HG02571 (cell line): ENCODE results near the gene NID2.
A peak's percentile ranks its signal among the peaks of the same experiment; 100 is the strongest.

Experiments used
- ATAC-seq: cut with Tn5 transposase; IDR thresholded peaks from one replicate; pipeline ENCODE4 v1.9.1; 2021; ENCODE audit warnings: mild to moderate bottlenecking, moderate library complexity; ENCODE audit not compliant: unreplicated experiment

NID2 gene

GRCh38 chr14:52026901-52027300 lies 42.0 kb downstream of the NID2 start:
- ATAC-seq = no peak

DNA sequence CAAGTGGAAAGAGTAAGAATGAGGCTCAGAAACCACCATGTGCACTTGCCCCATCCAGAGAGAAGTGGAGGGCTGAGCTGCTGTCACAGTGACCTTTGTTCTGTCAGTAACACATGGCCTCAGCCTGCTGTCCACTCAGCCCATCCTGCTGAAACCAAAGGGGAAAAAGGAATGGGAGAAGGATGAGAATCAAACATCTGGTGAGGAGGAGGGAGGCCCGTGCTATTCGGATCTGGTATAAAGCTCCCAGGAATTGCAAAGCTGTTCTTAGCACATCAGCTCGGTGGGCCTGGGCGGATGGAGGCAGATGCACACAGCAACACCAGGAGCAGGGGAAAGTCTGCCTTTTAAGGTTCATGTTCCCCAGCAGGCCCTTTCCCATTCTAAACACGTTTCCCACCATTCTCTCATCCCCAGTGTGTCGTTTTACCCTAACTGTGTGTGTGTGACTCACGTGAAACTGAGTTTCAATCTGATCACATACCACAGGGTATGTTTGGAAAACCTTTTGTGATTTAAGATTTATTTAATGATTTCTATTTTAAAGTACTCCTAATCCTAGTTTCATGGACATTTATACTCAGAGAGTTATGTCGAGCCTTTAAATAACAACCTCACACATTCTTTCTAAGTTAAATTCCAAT lies 42.7 kb downstream of the NID2 start:
- no peak for ATAC-seq

DNA sequence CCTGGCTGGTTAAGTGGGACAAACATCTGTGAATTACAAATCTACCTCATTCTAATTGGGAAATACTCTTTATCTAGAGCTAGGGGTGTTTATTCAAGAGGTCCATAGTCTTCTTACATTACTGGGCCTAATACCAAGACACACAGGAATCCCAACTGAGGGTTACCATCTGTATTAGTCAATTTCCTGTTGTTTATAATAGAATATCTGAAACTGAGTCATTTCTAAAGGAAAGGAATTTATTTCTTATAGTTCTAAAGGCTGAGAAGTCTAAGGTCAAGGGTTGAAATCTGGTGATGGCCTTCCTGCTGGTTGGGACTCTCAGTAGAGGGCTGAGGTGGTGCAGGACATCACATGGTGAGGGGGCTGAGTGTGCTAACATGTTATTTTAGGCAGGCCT lies 43.5 kb downstream of the NID2 start:
- no peak for ATAC-seq

GRCh38 chr14:52023518-52023917 lies 45.3 kb downstream of the NID2 start:
- ATAC-seq = no peak

GRCh38 chr14:52021957-52022600 lies 46.8 kb downstream of the NID2 start:
- ATAC-seq = peak; percentile 59

DNA sequence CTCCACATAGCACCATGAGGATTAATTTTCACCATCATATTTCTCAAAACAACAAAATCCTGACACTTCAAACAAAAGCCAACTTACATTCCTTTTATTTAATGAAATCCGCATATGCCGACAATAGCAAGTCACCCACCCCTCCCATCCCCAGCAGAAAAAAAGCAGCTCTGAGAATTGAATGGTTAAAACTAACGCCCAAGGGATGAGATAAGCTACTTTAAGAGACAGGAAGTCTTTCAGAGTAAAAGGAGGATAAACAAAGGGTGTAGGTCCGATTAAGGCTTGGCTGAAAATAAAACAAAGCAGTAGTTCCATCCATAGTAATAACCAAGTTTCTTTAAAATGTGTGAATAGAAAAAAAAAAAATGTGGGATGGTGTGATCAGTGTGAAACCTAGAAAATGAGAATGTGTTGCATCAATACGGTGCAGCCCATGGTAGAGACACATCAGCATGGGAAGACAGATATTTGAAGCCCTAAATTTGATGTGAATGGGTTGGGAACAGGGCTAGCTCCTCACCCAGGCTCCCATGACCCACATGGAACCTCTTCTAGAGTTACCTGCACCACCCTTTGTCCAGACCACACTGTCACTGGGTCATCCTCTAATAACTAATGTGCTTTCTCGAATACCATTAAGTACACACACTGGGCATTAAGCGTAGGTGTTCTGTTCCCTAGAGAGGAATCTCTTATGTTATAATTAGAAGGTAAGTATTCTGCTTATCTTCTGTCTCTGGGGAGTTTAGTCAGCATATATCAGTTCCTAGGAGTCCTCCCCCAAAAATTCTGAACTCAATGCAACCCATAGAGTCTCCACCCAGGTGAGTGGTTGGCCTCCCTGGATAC lies 47.8 kb downstream of the NID2 start:
- no peak for ATAC-seq

- no peak for ATAC-seq
These were observed 48.6 kb downstream of the NID2 start for GRCh38 chr14:52020161-52020714.

GRCh38 chr14:52018970-52019369 lies 49.9 kb downstream of the NID2 start:
- no peak for ATAC-seq

GRCh38 chr14:52018252-52018651 lies 50.6 kb downstream of the NID2 start:
- ATAC-seq = no peak

DNA sequence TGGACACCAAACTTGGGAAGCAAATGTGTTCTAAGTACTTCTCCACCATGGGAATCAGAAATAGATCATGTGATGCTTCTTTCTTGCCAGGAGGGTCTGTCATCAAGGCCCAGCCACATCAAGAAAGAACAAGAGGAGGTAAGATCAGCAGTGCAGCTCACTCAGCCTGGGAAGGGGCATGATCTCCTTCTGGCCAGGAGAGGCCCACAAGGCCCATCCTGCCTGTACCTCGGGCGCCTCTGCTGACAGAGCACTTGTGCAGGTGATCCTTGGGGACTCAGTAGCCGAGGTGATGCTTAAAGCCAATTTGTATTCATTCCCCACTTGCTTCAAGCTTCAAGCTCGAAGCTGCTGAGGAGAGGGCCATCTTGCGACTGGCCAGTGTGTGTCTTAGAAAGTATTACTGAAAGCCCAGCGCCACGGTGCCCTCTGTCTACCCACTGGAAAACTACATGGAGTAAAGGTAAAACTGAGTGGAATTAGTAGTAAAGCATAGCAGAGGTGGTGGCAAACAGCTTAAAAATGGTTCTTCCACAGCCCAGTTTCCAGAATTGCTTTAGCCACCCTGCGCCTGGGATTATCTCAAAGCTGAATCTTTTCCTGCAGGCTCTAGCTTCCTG lies 53.3 kb downstream of the NID2 start:
- ATAC-seq = no peak

GRCh38 chr14:52014601-52015267 lies 54.1 kb downstream of the NID2 start:
- no peak for ATAC-seq

DNA sequence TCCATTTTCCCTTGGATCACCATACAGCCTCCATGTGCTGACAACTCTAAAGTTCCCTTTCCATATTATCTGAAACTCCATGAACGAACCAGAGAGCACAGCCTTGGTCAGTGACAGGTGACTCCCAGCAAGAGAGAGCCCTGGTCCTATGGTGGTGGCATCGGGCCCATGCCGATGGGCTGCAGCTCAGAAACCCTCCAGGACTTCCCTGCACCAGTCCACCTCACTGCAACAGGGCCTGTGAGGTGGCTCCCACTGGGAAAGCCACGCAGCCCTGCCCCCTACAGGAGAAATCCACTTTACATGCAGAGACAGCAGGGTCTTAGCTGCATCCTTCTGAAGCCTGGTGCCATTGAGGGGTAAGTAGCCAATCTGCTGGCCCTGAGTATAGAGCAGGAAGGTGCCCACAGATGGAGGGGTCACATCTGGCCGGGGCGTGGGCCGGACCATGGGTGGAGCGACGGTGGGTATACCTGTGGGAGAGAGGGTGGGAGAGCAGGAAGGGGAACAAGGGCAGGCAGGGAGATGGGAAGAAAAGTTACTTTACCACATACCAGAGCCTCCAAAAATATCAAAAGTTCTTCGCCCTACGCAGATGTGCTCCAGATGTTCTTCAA lies 54.8 kb downstream of the NID2 start:
- no peak for ATAC-seq

DNA sequence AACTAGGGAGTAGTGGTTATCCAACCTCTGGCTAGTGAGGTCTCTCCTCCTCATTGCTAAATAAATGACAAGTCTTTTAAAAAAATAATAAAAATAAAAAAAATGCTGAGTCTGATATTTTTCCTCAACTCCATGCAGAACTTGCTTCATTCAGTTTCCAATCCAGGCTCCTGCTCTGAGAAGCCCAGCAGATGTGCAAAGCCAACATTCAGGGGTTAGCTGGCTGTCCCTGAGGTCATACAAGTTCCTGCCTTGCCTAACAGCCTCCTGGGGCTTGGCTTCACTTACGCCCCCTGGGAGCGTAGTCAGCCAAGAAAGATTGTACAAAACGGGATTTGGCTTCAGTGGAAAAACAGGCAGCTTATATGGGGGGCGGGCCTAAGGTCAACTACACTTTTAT lies 56.2 kb downstream of the NID2 start:
- ATAC-seq = no peak

DNA sequence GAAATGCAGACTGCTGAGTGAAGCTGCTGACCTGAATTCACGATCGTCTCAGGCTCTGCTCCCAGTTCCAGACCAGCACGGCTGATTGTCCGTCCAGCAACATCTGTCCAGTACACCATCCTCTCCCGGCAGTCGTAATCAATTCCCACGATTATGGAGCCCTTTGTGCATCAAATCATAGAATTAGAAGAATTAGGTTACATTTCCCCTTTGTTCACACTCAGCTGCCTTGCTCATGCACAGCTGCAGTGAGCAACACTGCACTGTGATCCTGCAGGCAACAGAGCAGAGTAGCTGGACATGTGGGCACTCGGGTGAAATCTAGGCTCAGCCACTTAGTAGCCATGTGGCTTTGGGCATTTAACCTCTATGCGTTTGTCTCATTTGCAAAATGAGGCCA lies 57.3 kb downstream of the NID2 start:
- no peak for ATAC-seq

GRCh38 chr14:52010173-52010693 lies 58.6 kb downstream of the NID2 start:
- ATAC-seq = no peak

- no peak for ATAC-seq
These were observed 60.7 kb downstream of the NID2 start for GRCh38 chr14:52008136-52008535.

GRCh38 chr14:52007637-52008036 lies 61.2 kb downstream of the NID2 start:
- ATAC-seq = no peak

GRCh38 chr14:52007211-52007610 lies 61.6 kb downstream of the NID2 start:
- ATAC-seq = no peak

DNA sequence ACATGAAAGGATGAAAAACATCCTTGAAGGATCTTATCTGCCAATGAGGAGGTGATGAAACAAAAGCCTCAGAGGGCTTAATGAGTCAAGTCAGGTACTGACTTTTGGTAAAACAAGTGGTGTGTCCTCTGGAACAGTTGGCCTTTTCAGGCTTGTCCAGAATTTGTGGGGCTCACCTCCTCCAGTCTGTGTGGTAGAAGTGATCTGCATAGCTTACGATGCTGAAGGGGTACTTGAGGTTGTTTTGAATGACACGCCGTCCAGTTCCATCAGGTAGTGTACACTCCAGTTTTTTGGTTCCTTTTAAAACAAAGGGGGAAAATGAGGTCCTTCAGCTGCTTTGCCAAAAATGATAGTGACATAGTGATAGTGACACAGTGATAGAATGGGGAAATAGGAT lies 62.5 kb downstream of the NID2 start:
- no peak for ATAC-seq

GRCh38 chr14:52005625-52006024 lies 63.2 kb downstream of the NID2 start:
- no peak for ATAC-seq
